Activated CD8-positive, alpha-beta memory T cell treated with anti-CD3 and anti-CD28 coated beads for 1 hour (primary cell): ENCODE measurements around the gene SLC5A12.

Experiments used
- DNase-seq, 2 donors: peaks; one replicate each; pipeline ENCODE4 v3.0.0-alpha.2; 2020; ENCODE audit warnings: low read depth in 1 of 2; ENCODE audit errors: extremely low read depth in 1 of 2

SLC5A12 gene

DNA sequence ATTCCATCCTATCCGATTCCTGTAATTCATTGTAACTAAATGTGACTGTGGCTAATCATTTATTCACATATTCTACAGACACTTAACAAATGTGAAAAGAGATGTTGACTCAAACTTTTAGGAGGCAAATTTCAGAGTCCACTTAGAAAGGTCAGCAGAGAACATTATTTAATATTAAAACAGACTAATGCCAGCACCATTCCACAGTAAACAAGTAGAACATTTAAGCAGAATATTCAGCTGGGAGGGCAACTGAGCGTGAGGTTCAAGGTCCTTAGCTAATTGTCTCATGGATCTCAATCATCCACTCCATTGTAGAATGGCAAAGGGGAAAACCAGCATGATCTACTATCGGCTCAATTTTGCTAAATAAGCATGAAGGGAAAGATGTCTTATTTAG lies 5.1 kb upstream of the SLC5A12 start:
- no peak for DNase-seq

- DNase-seq: no peak
These were observed 1.9 kb downstream of the SLC5A12 start for GRCh38 chr11:26719998-26720397.

- no peak for DNase-seq
These were observed 2.4 kb downstream of the SLC5A12 start for GRCh38 chr11:26719289-26719973.

DNA sequence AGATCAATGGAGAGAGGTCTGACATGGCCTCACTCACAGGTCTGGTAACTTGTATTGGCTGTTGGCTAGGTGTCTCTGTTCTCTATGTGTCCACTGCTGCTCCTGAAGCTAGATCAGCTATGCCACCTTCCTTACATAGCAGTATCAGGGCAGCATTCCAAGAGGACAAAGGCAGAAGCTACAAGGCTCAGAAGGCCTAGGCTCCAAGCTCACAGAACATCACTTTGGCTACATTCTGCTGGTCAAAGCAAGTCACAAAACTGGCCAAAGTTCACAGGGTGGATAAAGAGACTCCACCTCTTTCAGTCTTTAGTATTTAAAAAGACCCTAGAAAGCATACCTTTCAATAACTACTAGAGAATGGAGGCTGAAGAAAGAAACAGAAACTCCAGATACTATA lies 4.1 kb downstream of the SLC5A12 start:
- no peak for DNase-seq

DNA sequence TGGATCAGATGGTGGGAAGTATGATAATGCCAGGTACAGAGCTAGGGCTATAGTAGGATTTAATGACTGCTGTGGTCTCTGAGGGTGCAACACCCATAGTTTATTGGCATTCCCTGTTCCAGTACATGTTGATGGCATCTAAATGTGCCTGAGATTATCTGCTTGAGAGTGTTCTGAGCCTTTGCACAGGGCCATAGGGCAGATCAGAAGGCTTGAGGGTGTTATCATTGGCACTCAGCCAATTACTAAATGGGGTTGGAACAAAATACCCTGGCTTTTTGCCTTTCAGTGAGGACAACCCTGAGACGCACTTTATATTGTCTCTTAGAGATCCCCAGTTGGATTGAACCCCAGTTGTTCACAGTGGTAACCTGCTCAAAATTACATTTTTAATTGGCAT lies 6.7 kb downstream of the SLC5A12 start:
- DNase-seq: no peak

- no peak for DNase-seq
These were observed 9.4 kb downstream of the SLC5A12 start for GRCh38 chr11:26712497-26712896.

DNA sequence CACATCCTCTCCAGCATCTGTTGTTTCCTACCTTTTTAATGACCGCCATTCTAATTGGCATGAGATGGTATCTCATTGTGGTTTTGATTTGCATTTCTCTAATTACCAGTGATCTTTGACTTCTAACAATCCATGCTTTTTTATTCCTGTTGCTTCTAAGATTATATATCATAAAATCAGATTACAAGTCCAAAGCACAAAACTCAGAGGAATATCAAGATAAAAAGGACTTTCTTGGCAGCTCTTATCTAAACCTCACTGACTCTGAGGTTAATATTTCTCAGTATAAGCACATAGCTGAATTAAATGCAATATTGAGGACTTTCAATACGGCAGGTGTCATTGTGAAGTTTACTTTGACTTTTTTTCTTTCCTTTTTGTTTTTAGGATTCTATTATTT lies 11.4 kb downstream of the SLC5A12 start:
- no peak for DNase-seq

- DNase-seq: no peak
These were observed 13.0 kb downstream of the SLC5A12 start for GRCh38 chr11:26708736-26709456.

GRCh38 chr11:26706181-26706580 lies 15.7 kb downstream of the SLC5A12 start:
- no peak for DNase-seq

GRCh38 chr11:26704249-26704648 lies 17.6 kb downstream of the SLC5A12 start:
- no peak for DNase-seq

DNA sequence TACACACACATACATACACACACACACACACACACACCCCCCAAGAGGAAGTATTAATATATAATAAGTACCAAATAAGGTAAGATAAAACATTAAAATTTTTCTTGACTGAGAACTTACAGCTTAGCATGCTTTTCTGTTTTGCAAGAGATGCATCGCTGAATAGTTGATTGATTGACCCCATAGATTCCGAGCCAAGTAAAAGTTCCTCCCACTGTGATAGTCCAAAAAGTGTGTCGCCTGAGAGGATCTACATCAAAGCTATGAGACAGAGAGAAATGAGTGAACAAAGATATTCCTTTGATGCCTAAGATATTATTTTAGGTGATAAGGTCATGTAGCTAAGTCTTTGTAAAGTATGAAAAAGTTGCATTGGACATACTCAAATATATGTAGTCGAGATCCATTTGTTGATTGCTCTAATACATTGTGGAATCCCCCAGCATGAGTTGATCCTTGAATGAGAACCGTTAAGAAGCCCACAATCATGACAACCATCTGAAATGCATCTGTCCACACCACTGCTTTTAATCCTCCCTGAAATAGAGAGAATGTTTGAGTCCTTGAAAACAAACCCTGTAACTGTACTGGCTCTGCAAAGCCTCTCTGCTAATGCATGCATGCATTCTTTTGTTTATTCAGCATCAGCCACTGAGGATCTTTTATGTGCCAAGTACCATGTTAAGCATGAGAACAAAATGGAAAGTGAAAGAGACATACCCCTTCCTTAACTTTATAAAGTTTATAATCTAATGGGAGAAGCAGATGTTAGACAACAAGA lies 18.3 kb downstream of the SLC5A12 start:
- no peak for DNase-seq

GRCh38 chr11:26702406-26702805 lies 19.5 kb downstream of the SLC5A12 start:
- DNase-seq: no peak

DNA sequence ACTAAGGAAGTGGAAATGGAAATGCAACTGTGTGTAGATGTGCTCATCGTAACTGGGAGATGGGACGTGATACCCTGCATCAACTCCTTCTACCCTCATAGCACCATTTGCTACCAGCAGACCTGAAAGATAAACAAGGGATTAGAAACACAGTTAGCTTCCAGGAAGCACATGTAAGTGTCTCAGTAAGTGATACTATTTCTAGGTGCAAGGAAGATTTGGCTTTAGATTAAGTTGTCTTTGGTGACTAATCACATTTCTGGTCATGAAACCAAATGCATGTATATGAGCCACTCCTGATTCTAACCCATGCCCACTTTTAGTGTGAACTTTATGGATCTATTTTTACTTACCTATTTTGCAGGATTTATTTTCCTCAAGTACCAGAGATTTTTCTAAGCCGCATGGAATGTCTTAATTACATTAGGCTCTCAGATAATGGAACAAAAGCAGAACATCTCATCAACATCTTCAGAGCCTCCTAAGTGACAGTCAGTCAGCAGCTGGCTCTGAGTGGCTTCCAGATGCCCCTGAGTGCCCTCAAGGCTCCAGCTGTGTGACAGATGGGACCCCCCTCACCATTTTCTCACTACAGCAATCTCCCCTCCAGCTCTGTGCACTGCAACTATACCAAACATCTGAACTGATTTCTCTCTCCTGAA lies 21.2 kb downstream of the SLC5A12 start:
- no peak for DNase-seq

- no peak for DNase-seq
These were observed 23.6 kb downstream of the SLC5A12 start for GRCh38 chr11:26698224-26698623.

DNA sequence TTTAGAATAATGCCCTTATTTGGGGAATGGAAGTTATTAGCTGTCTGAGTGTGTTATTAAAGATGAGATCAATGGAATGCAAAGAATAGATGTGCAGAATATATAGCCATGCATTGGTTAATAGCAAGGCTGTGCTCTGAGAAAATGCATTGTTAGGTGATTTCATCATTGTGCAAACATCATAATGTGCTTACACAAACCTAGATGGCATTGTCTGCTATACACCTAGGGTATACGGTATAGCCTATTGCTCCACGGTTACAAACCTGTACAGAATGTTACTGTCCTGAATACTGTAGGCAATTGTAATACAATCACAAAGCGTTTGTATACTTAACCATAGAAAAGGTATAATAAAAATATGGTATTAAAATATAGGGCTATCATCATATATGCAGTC lies 25.5 kb downstream of the SLC5A12 start:
- no peak for DNase-seq

- no peak for DNase-seq
These were observed 33.2 kb downstream of the SLC5A12 start for GRCh38 chr11:26688701-26689100.

- no peak for DNase-seq
These were observed 34.5 kb downstream of the SLC5A12 start for GRCh38 chr11:26687351-26687750.

GRCh38 chr11:26677566-26677965 lies 44.3 kb downstream of the SLC5A12 start:
- no peak for DNase-seq

DNA sequence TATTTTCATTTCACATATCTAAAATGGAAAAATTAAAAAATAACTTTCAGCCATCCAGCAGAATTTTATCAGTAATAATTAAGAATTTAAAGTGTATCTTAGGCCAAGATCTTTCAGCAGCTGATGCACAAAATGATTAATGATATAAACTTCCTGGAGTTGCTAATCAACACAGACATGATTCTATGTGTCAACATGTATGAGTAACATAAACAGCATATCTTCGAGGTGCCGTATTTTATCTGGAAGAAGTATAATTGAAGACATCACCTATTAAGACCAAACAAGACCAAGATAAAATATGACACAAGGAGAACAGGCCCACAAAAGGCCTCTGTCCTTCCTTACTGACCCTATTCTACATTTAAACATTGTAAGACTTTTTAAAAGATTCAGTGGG lies 45.2 kb downstream of the SLC5A12 start:
- DNase-seq: no peak

GRCh38 chr11:26675233-26675928 lies 46.5 kb downstream of the SLC5A12 start:
- no peak for DNase-seq

- no peak for DNase-seq
These were observed 55.9 kb downstream of the SLC5A12 start for GRCh38 chr11:26665946-26666345.
